Activated B cell treated with CpG ODN at 0.5 μM for 24 hours (primary cell): Measurements from ENCODE around the gene TGFBR2. TPM values are rescaled to one million over a fixed set of nuclear protein-coding genes. Genes with fewer than 3 reads are reported as not detected.

Experiments
- ATAC-seq: fragments of 200-7000 bp; cut with Tn5 transposase; one replicate; pipeline ENCODE4 v1.10.0; 2021; ENCODE audit warnings: low read depth, mild to moderate bottlenecking, moderate library complexity
- CTCF ChIA-PET: fragments of 350-600 bp; sonication (Branson Sonifier 250); formaldehyde crosslinking; loops from one replicate; lab custom pipeline; 2021; ENCODE audit warnings: antibody characterized with exemption; lab: Charles Lee
- POLR2A ChIA-PET: fragments of 350-600 bp; sonication (Branson Sonifier 250); formaldehyde crosslinking; loops from one replicate; lab custom pipeline; 2021; ENCODE audit warnings: antibody characterized with exemption; lab: Charles Lee
- DNase-seq: peaks from one replicate; pipeline ENCODE4 v3.0.0; 2022
- H3K27ac Mint-ChIP-seq: one replicate; pipeline ENCODE4 v1.8.0; 2020; ENCODE audit warnings: mixed read lengths
- H3K27me3 Mint-ChIP-seq: one replicate; pipeline ENCODE4 v1.8.0; 2021; ENCODE audit warnings: mixed read lengths
- H3K36me3 Mint-ChIP-seq: one replicate; pipeline ENCODE4 v1.8.0; 2021; ENCODE audit warnings: low read depth, mixed read lengths
- H3K4me1 Mint-ChIP-seq: one replicate; pipeline ENCODE4 v1.8.0; 2021; ENCODE audit warnings: mixed read lengths
- H3K4me3 Mint-ChIP-seq: one replicate; pipeline ENCODE4 v1.8.0; 2020; ENCODE audit warnings: mild to moderate bottlenecking, mixed read lengths
- H3K9me3 Mint-ChIP-seq: one replicate; pipeline ENCODE4 v1.8.0; 2020; ENCODE audit warnings: mixed read lengths
- CTCF ChIP-seq: fragments of 200-600 bp; IDR thresholded peaks from one replicate; pipeline ENCODE4 v1.8.0; 2022; ENCODE audit warnings: antibody characterized with exemption, mild to moderate bottlenecking
- intact Hi-C: fragments of 100-400 bp; cut with micrococcal nuclease; formaldehyde crosslinking; loops from one replicate; pipeline ENCODE4 v1.15.1; 2024
- total RNA-seq: library from RNA; stranded (reverse); gene quantifications from 2 replicates; pipeline ENCODE4 v1.2.3, GENCODE V29; 2022

TGFBR2 gene
- total RNA-seq, 1 donor from 2014 or later, result 104 TPM

DNA sequence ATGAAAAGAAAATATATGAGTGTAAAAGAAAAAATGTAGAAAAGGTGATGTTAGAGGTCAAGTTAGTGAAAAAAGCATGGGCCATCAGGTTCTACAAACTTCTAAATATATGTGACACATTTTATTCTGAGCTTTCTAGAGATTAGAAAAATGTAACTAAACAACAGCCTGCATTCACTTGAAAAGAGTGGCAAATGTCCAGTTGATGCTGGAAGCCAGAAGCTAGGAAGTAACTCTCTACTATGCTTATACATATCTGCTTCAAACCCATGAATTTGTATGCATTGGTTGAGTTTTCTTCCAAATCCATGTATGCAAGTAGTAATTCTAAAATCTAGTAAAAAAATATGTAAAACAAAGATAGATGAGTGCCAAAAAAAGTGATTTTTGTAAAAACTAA, 123.5 kb downstream of the TGFBR2 start:
- no peak for TF ChIP-seq CTCF
- CTCF ChIA-PET, result no interaction called here
- intact Hi-C loops, result no loop called here
- H3K36me3 Mint-ChIP-seq, result no peaks in the 10 kb centered on the region
- POLR2A ChIA-PET, result no interaction called here
- no peaks in the 10 kb centered on the region for H3K9me3 Mint-ChIP-seq
- no peak overlapping the region for H3K4me3 Mint-ChIP-seq
- H3K27ac Mint-ChIP-seq, result no peak overlapping the region
- DNase-seq (no peak), ATAC-seq (no peak)
- peaks cover 5% of the 10 kb centered on the region for H3K27me3 Mint-ChIP-seq
- no peaks in the 10 kb centered on the region for H3K4me1 Mint-ChIP-seq

- ChIA-PET POLR2A (no interaction called here), CTCF (no interaction called here)
- Mint-ChIP-seq H3K36me3 (no peaks in the 10 kb centered on the region), H3K27ac (no peak overlapping the region), H3K27me3 (peaks cover 6% of the 10 kb centered on the region), H3K9me3 (no peaks in the 10 kb centered on the region), H3K4me1 (no peaks in the 10 kb centered on the region), H3K4me3 (no peak overlapping the region)
- ATAC-seq (no peak), DNase-seq (no peak)
- no peak for TF ChIP-seq CTCF
- intact Hi-C loops, result no loop called here
These were observed 124.6 kb downstream of the TGFBR2 start for GRCh38 chr3:30730967-30731366.

- H3K36me3 Mint-ChIP-seq, result no peaks in the 10 kb centered on the region
- intact Hi-C loops, result no loop called here
- ChIA-PET POLR2A (no interaction called here), CTCF (no interaction called here)
- H3K27me3 Mint-ChIP-seq, result peaks cover 8% of the 10 kb centered on the region
- DNase-seq, result no peak
- H3K9me3 Mint-ChIP-seq, result no peaks in the 10 kb centered on the region
- no peak overlapping the region for H3K4me3 Mint-ChIP-seq
- H3K4me1 Mint-ChIP-seq, result no peaks in the 10 kb centered on the region
- no peak overlapping the region for H3K27ac Mint-ChIP-seq
- TF ChIP-seq CTCF, result no peak
- ATAC-seq, result no peak
These were observed 126.8 kb downstream of the TGFBR2 start for GRCh38 chr3:30733209-30733608.

DNA sequence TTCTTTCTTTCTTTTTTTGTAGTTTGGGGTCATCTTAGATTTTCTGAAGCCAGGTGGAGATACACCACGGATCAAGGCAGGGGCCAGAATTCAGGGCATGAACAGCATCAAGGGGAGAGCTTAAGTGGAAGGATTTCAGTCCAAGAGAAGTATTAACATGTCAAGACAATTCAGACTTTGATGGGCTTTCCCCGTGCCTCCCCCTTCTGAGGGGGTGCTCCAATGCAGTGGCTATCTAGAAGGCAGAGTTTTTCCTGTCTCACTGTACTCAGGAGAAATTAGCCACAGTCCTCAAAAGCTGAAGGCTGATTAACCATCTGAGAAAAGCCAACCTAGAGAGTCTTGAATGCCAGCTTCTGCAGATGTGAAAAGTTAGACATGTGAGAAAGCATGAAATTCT, 127.3 kb downstream of the TGFBR2 start:
- peaks cover 8% of the 10 kb centered on the region for H3K27me3 Mint-ChIP-seq
- ATAC-seq (no peak), DNase-seq (no peak)
- no peak overlapping the region for H3K27ac Mint-ChIP-seq
- intact Hi-C loops, result no loop called here
- H3K9me3 Mint-ChIP-seq, result no peaks in the 10 kb centered on the region
- H3K36me3 Mint-ChIP-seq, result no peaks in the 10 kb centered on the region
- H3K4me1 Mint-ChIP-seq, result no peaks in the 10 kb centered on the region
- H3K4me3 Mint-ChIP-seq, result no peak overlapping the region
- ChIA-PET CTCF (interaction anchor here (0.9 kb wide), 1 partner anchor 36 kb away, joined by 3 read pairs; no protein-coding TSS in a partner anchor), POLR2A (no interaction called here)
- no peak for TF ChIP-seq CTCF

GRCh38 chr3:30737743-30738499, 131.5 kb downstream of the TGFBR2 start:
- H3K9me3 Mint-ChIP-seq, result no peaks in the 10 kb centered on the region
- ChIA-PET POLR2A (no interaction called here), CTCF (no interaction called here)
- no peaks in the 10 kb centered on the region for H3K36me3 Mint-ChIP-seq
- DNase-seq (no peak), ATAC-seq (no peak)
- H3K27me3 Mint-ChIP-seq, result peaks cover 5% of the 10 kb centered on the region
- no peak overlapping the region for H3K27ac Mint-ChIP-seq
- TF ChIP-seq CTCF, result no peak
- H3K4me3 Mint-ChIP-seq, result no peak overlapping the region
- peaks cover under 1% of the 10 kb centered on the region for H3K4me1 Mint-ChIP-seq
- intact Hi-C loops, result no loop called here
